NCI-H2107 treated with DMSO at 0.1 percent for 48 hours (cell line): ENCODE results near the gene DGKZ.
A peak's percentile ranks its signal among the peaks of the same experiment; 100 is the strongest.

Source experiments
- DNase-seq: peaks from one replicate; lab custom pipeline; 2025; ENCODE audit not compliant: unreplicated experiment; lab: John Stamatoyannopoulos, UW

The DGKZ gene

DNA sequence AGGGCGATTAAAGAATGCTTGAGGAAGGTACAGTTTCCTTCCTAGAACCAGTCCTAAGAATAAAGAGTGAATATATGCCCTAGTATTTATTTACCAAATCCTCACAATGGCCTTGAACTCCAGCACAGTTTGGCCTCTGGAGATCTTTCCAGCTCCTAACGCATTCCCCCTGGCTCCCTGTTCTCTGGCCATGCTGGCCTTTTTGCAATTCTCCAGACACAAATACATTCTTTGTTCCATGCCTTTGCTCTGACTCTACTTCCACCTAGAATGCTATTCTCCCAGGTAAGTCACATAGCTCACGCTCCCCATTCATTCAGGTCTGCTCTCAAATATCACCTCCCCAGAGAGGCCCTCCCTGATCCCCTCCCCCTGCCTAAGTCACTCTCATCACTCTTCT, 3.7 kb upstream of the DGKZ start:
- no peak for DNase-seq

GRCh38 chr11:46345131-46345597, 2.1 kb upstream of the DGKZ start:
- DNase-seq, result peak; percentile 66

DNA sequence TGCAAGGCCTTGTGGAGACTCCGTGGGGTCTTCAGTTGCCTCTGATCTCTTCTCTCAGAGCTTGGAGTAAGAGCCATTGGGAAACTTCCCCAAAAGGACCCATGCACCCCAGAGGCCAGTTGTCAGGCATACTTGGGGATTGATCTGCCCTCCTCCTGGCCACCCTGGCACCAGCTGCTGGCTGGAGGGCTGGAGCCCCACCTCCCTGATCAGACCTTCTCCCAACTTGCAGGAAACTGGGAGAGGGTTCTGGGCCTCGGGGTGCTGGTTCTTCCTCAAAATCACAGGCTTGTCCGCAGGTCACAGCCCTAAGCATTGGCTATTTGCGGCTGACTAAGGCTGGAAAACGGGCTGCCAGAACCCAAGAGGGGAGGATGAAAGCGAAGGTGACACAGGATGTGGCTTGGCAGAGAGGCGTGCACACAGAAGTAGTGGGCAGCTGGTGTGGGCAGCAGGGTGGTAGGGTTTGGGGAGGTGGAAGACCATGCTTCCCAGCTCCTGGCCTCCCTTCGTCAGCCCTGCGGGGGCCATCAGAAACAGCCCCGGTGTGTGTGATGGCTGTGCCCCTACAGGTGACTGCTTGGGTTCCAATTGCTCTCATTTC, 1.3 kb upstream of the DGKZ start:
- DNase-seq, result no peak

DNA sequence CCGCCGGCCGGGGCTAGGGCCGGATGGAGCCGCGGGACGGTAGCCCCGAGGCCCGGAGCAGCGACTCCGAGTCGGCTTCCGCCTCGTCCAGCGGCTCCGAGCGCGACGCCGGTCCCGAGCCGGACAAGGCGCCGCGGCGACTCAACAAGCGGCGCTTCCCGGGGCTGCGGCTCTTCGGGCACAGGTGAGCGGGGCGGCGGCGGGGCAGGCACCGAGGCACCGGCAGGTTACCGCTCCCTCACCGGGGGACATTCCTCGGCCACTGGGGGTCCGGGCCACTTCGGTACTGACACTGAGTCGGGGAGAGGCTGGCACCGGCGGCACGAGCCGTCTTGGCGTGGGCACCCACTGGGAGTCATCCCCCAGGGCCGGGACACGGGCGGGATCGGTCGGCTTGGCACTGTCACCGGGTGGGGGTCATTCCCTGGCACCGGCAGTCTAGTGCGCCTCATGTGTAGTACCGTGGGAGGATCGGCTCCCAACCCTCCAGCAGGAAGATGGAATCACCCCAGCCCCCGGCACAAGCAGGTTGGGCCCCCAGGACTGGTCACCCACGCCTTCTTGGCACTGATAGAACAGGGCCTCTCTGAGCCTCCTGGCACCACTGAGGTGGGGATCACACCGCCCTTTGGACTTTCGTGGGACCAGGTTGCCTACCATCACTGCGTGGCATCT, 511 bp downstream of the DGKZ start:
- no peak for DNase-seq

GRCh38 chr11:46348566-46349401, 1.5 kb downstream of the DGKZ start:
- DNase-seq, result no peak

- DNase-seq, result no peak
Measured at GRCh38 chr11:46350695-46351094, 3.4 kb downstream of the DGKZ start.

DNA sequence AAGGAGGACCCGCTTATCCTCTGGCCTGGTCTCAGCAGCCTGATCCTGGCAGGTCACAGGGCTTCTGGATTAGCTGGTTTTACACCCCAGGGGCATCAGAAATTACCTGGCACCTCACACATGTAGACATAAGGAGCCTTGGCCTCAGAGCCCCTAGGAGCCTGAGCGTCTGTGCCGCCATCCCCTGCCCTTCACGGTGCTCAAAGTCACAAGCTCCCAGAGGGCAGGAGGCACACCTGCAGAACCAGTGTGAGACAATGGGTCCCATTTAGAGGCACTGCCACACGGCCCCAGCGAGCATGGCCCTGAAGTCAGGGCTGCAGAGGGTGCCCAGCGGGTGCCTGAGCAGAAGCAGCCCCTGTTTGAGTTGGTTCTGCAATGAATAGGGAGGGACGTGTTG, 3.9 kb downstream of the DGKZ start:
- DNase-seq, result no peak

- DNase-seq, result no peak
Measured at GRCh38 chr11:46351606-46352005, 4.3 kb downstream of the DGKZ start.

GRCh38 chr11:46352063-46352841, 5.0 kb downstream of the DGKZ start:
- DNase-seq, result no peak

DNA sequence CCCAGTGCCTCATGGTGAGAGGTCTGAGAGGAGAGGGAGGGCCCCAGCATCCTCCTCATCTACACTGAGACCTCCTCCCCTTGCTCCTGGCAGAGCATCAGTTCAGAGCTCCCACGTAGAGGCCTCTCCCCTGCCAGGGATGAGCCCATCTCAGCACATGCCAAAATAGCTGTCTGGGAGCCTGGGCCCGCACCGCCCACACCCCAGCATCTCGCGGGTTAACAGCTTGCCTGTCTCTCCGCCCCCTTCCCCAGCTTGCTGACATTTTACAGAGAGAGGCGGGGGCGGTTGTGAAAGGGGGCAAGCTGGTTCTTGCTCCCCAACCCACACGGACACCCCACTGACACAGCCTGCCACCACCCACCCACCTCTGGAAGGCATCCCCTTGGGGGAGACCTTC, 6.4 kb downstream of the DGKZ start:
- no peak for DNase-seq

GRCh38 chr11:46356924-46357482, 9.7 kb downstream of the DGKZ start:
- no peak for DNase-seq

DNA sequence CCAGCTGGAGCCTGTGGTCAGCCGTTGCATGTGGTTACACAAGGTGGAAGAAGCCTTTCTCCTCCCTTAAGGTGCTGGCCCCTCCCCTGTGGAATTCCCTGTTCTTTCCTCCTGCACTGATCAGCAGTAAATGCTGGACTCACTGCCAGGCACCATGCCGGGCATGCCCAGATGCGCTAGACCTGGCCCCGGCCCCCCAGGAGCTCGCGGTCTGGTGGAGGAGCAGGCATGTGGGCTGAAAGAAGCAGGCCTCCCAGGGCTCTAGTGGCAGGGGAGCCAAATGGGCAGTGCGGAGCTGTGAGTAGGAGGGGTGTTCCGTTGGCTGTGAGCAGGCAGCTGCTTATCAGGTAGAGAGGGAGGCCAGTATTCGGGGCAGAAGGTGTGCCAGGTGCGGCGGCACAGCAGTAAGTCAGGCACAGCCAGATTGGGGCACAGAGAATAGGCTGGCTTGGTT, 10.2 kb downstream of the DGKZ start:
- peak; percentile 90 for DNase-seq

DNA sequence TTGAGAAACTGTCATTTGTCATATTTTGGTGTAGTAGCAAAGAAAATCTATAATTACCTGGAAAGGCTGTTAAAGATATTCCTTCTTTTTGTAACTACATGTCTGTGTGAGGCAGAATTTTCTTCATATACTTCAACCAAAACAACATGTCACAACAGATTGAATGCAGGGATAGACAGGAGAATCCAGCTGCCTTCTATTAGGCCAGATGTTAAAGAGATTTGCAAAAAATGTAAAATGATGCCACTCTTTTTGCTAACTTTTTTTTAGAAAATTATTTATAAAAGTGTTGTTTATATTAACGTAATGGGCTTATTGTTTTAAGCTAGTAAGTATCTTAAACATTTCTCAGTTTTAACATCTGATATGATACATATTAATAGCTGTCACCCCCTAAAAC, 12.7 kb downstream of the DGKZ start:
- no peak for DNase-seq

DNA sequence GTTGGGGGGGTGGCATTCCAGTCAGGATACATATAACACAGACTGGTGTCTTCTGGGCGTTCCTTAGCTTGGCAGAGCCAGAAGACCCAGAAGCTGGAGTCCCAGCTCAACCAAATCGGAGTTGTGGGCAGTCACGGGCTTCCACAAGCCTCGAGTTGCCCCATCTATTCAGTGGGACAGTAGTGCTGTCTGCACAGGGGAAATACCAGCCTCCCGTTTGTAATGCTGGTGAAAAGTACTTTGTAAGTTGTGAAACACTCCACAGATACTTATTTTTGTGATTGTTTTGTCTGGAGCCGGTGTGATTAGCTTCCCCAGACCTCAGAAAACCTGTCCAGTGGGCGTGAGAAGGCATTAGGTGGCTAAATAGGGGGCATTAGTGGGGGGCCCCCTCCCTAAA, 13.6 kb downstream of the DGKZ start:
- DNase-seq, result no peak

- peak; percentile 84 for DNase-seq
Measured at GRCh38 chr11:46361283-46362155, 14.3 kb downstream of the DGKZ start.

- DNase-seq, result no peak
Measured at GRCh38 chr11:46362156-46363030, 15.1 kb downstream of the DGKZ start.

DNA sequence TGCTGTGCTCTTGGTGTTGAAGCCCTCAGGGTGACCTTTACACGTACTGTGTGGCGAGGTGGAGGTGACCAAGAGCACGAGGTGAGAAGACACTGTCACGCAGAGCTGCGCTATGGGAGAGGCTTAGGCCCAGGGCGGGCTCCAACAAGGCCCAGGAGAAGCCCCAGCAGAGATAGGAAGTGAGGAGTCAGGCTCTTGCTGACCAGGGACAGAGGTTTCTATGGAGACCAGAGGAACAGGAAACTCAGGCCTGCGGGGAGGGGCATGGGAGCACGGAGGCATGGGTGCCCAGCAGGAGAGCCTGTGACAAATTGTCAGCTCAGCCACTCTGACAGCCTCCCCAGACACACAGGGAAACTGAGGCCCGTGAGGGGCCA, 15.8 kb downstream of the DGKZ start:
- no peak for DNase-seq

DNA sequence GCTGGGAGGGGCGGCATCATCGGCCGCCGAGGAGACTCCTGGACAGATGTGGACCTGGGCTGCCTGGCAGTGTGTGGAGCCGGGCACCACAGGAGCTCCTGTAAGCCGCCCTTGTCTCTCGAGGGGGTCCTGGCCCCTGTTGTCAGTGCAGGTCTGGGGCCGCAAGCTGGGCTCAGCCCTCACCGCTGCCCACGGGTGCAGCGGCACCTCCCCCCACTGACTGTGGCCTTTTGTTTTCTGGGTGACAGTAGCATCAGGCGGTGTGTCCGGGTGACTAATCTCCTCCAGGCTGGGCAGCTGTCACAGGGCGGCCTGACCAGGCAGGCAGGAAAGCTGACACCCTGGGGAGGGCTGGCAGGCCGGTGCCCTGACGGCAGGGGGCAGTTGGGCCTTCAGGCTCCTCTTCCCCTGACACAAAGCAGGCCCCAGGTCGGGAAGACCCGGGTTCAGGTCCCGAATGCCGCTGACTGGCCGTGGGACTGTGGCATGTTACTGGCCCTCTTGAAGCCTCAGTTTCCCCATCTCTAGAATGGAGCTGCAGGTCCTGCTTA, 16.3 kb downstream of the DGKZ start:
- DNase-seq, result no peak

GRCh38 chr11:46364056-46364455, 16.8 kb downstream of the DGKZ start:
- no peak for DNase-seq
